Ovary (tissue), 9 donors: ENCODE measurements around the gene CNP. TPM values are rescaled to one million over a fixed set of nuclear protein-coding genes. Genes with fewer than 3 reads are reported as not detected.

ENCODE experiments used
- DNase-seq, 5 donors: peaks; one replicate each; pipeline ENCODE4 v3.0.0-alpha.2; 2019 to 2020
- H3K27ac ChIP-seq, 2 donors: fragments of 200-600 bp; one replicate each; pipeline versions ENCODE4 v1.5.1 to v1.8.0; 2019 to 2022
- H3K27me3 ChIP-seq: fragments of 200-600 bp; one replicate; pipeline ENCODE4 v1.8.0; 2022
- H3K36me3 ChIP-seq: fragments of 200-600 bp; sonication (generic); one replicate; pipeline ENCODE4 v1.5.1; 2019
- H3K4me1 ChIP-seq: one replicate; pipeline ENCODE4 v1.8.1; 2013; ENCODE audit warnings: mild to moderate bottlenecking, moderate library complexity; ENCODE audit not compliant: insufficient read depth
- H3K4me3 ChIP-seq: fragments of 200-600 bp; sonication (generic); one replicate; pipeline ENCODE4 v1.5.1; 2017
- H3K9me3 ChIP-seq, 2 donors: fragments of 200-600 bp in 1 of 2; sonication (generic) in 1 of 2; one replicate each; pipeline versions ENCODE4 v1.5.1 to v1.8.1; 2013 to 2019; ENCODE audit warnings: mild to moderate bottlenecking in 1 of 2, moderate library complexity in 1 of 2
- CTCF ChIP-seq, 3 donors: fragments of 450-650 bp in 2 of 3; fragments of 200-600 bp in 1 of 3; IDR thresholded peaks; one replicate each; pipeline versions ENCODE4 v1.5.1 to v1.8.0; 2016 to 2022; ENCODE audit warnings: antibody characterized with exemption in 3 of 3, mild to moderate bottlenecking in 1 of 3
- EP300 ChIP-seq: sonication (generic); formaldehyde crosslinking; IDR thresholded peaks from one replicate; pipeline ENCODE4 v1.6.1; 2017; ENCODE audit warnings: antibody characterized with exemption
- POLR2A ChIP-seq: fragments of 450-650 bp; IDR thresholded peaks from one replicate; pipeline ENCODE4 v1.6.1; 2017; ENCODE audit warnings: antibody characterized with exemption, mild to moderate bottlenecking, moderate library complexity
- WGBS, 3 donors: extraction: QIAGEN DNeasy Blood & Tissue Kit in 1 of 3; methylation state at CpG; one replicate each; pipeline versions ENCODE4 v1.1.5 to v1.1.7; 2013 to 2017; 5-methylcytosine and 5-hydroxymethylcytosine counted together
- intact Hi-C, 4 donors: fragments of 100-400 bp; cut with DNase I; formaldehyde crosslinking; loops; one replicate each; pipeline versions ENCODE4 v1.11.0 to v1.15.1; 2022 to 2023
- polyA plus RNA-seq, 2 donors: library from polyadenylated mRNA; stranded (reverse); fragments of 200-250 nt in 1 of 2; fragments of 350-450 nt in 1 of 2; fragmentation: Illumina TruSeq in 1 of 2; extraction: RNeasy Lipid Tissue Mini Kit (QIAGEN cat#74804) in 1 of 2; gene quantifications; one replicate each; pipeline ENCODE4 v1.2.3, GENCODE V29; 2013 to 2014
- total RNA-seq, 7 donors: library from RNA; depleted of rRNA in 2 of 7; stranded (reverse); fragments of >200 nt in 2 of 7; fragmentation: NEBNext Ultra II Directional in 3 of 7; extraction: Animal tissue kit (Norgen Biotek cat#: 25700) in 3 of 7; gene quantifications; one replicate each; pipeline versions ENCODE4 v1.1.0 to v1.2.4, GENCODE V29; 2016 to 2023
- donor health status: DM: no; HTN: no; CAD: no; lungs with moderate emphysema.
- donor health status: DM: no; HTN: no; CAD: no.
- donor health status: Bipolar disorder and iron deficiency.
- donor health status: DM: yes; HTN: yes; CAD: no.
- donor health status: DM: no; HTN: no; CAD: no.
- donor health status: DM: yes; HTN: yes; CAD: no.

CNP gene
- total and polyA plus RNA-seq, 9 donors, result 30.5 to 88.9 (median 74.1) TPM

GRCh38 chr17:41998497-41998896 is 31.9 kb downstream of the CNP start:
- H3K4me1 ChIP-seq, result no peaks in the 10 kb centered on the region
- TF ChIP-seq POLR2A, result no peak
- DNase-seq, result no peak
- no peaks in the 10 kb centered on the region for H3K9me3 ChIP-seq
- no peak overlapping the region for H3K4me3 ChIP-seq
- no peak overlapping the region for H3K27ac ChIP-seq
- H3K27me3 ChIP-seq, result no peaks in the 10 kb centered on the region
- WGBS, 3 donors, result 23 to 54% (median 34%) methylated on average over 2 of the region's 2 CpGs
- no peaks in the 10 kb centered on the region for H3K36me3 ChIP-seq
- intact Hi-C loops, result no loop called here

- Histone ChIP-seq H3K27me3 (no peaks in the 10 kb centered on the region), H3K4me3 (no peak overlapping the region), H3K9me3 (no peaks in the 10 kb centered on the region), H3K4me1 (no peaks in the 10 kb centered on the region), H3K27ac (no peak overlapping the region), H3K36me3 (no peaks in the 10 kb centered on the region)
- TF ChIP-seq POLR2A, result no peak
- TF ChIP-seq EP300, result no peak
- no peak for TF ChIP-seq CTCF (IDR thresholded peaks at IDR 0.05)
- 86 to 91% (median 86%) methylated on average over 3 of the region's 3 CpGs for WGBS, 3 donors
- intact Hi-C loops, result no loop called here
- DNase-seq, result no peak
Observed at GRCh38 chr17:42000413-42001133, 34.0 kb downstream of the CNP start.

GRCh38 chr17:42001729-42002128 is 35.1 kb downstream of the CNP start:
- intact Hi-C loops, result no loop called here
- H3K27me3 ChIP-seq, result no peaks in the 10 kb centered on the region
- no peak overlapping the region for H3K27ac ChIP-seq
- no peaks in the 10 kb centered on the region for H3K4me1 ChIP-seq
- H3K9me3 ChIP-seq, result no peaks in the 10 kb centered on the region
- no peak overlapping the region for H3K4me3 ChIP-seq
- H3K36me3 ChIP-seq, result no peaks in the 10 kb centered on the region
- no peak for TF ChIP-seq CTCF (IDR thresholded peaks at IDR 0.05)
- TF ChIP-seq EP300, result no peak
- no peak for TF ChIP-seq POLR2A
- WGBS, 3 donors, result 92 to 93% (median 92%) methylated on average over 2 of the region's 2 CpGs
- DNase-seq, result no peak

GRCh38 chr17:42002175-42002791 is 35.7 kb downstream of the CNP start:
- Histone ChIP-seq H3K4me3 (no peak overlapping the region), H3K27me3 (no peaks in the 10 kb centered on the region), H3K4me1 (no peaks in the 10 kb centered on the region), H3K27ac (no peak overlapping the region), H3K9me3 (no peaks in the 10 kb centered on the region), H3K36me3 (no peaks in the 10 kb centered on the region)
- intact Hi-C loops, result no loop called here
- 88 to 89% (median 88%) methylated on average over 7 of the region's 7 CpGs for WGBS, 3 donors
- no peak for DNase-seq
- no peak for TF ChIP-seq EP300
- TF ChIP-seq CTCF (IDR thresholded peaks at IDR 0.05), result no peak
- no peak for TF ChIP-seq POLR2A

GRCh38 chr17:42002792-42003301 is 36.3 kb downstream of the CNP start:
- intact Hi-C loops, result no loop called here
- WGBS, 3 donors, result 70 to 76% (median 70%) methylated on average over 3 of the region's 3 CpGs
- TF ChIP-seq CTCF (IDR thresholded peaks at IDR 0.05) (no peak), POLR2A (no peak), EP300 (no peak)
- H3K9me3 ChIP-seq, result no peaks in the 10 kb centered on the region
- H3K4me3 ChIP-seq, result no peak overlapping the region
- no peak for DNase-seq
- no peak overlapping the region for H3K27ac ChIP-seq
- no peaks in the 10 kb centered on the region for H3K36me3 ChIP-seq
- peaks cover 2% of the 10 kb centered on the region for H3K4me1 ChIP-seq
- H3K27me3 ChIP-seq, result no peaks in the 10 kb centered on the region
